HG03097 (cell line): Measurements from ENCODE around the gene SLC28A1.

Experiments
- ATAC-seq: cut with Tn5 transposase; IDR thresholded peaks from one replicate; pipeline ENCODE4 v1.9.1; 2021; ENCODE audit not compliant: unreplicated experiment, low FRiP score

Gene SLC28A1

GRCh38 chr15:84883466-84883865 lies 996 bp upstream of the SLC28A1 start:
- no peak for ATAC-seq

- ATAC-seq, result no peak
Measured at GRCh38 chr15:84885801-84886200, 1.3 kb downstream of the SLC28A1 start.

- ATAC-seq, result no peak
Measured at GRCh38 chr15:84886211-84886983, 1.9 kb downstream of the SLC28A1 start.

- no peak for ATAC-seq
Measured at GRCh38 chr15:84886984-84887299, 2.5 kb downstream of the SLC28A1 start.

GRCh38 chr15:84887938-84888337 lies 3.5 kb downstream of the SLC28A1 start:
- ATAC-seq, result no peak

- ATAC-seq, result no peak
Measured at GRCh38 chr15:84888639-84889038, 4.2 kb downstream of the SLC28A1 start.

GRCh38 chr15:84889313-84889990 lies 5.0 kb downstream of the SLC28A1 start:
- no peak for ATAC-seq

GRCh38 chr15:84889991-84890669 lies 5.7 kb downstream of the SLC28A1 start:
- ATAC-seq, result no peak

GRCh38 chr15:84890670-84891162 lies 6.3 kb downstream of the SLC28A1 start:
- no peak for ATAC-seq

GRCh38 chr15:84891339-84891738 lies 6.9 kb downstream of the SLC28A1 start:
- no peak for ATAC-seq

GRCh38 chr15:84892786-84893307 lies 8.4 kb downstream of the SLC28A1 start:
- ATAC-seq, result no peak

- no peak for ATAC-seq
Measured at GRCh38 chr15:84893607-84894006, 9.1 kb downstream of the SLC28A1 start.

- ATAC-seq, result no peak
Measured at GRCh38 chr15:84894736-84895425, 10.4 kb downstream of the SLC28A1 start.

GRCh38 chr15:84898761-84899160 lies 14.3 kb downstream of the SLC28A1 start:
- ATAC-seq, result no peak

- no peak for ATAC-seq
Measured at GRCh38 chr15:84899750-84900149, 15.3 kb downstream of the SLC28A1 start.

- ATAC-seq, result no peak
Measured at GRCh38 chr15:84901540-84901939, 17.1 kb downstream of the SLC28A1 start.

GRCh38 chr15:84903751-84904150 lies 19.3 kb downstream of the SLC28A1 start:
- ATAC-seq, result no peak

- no peak for ATAC-seq
Measured at GRCh38 chr15:84904419-84904818, 20.0 kb downstream of the SLC28A1 start.

- no peak for ATAC-seq
Measured at GRCh38 chr15:84905016-84905916, 20.8 kb downstream of the SLC28A1 start.

- no peak for ATAC-seq
Measured at GRCh38 chr15:84907731-84908130, 23.3 kb downstream of the SLC28A1 start.
